HL-60 (cell line): Measurements from ENCODE around the gene RGS6.

Source experiments
- DNase-seq, 2 experiments: peaks; one replicate each; pipeline ENCODE4 v3.0.0-alpha.2; 2010 to 2020; ENCODE audit warnings: low read depth in 1 of 2, low spot score in 1 of 2
- H3K27ac ChIP-seq: fragments of 250-450 bp; sonication (Bioruptor Pico); replicated peaks from 2 replicates; pipeline ENCODE4 v1.5.1; 2020; ENCODE audit warnings: mild to moderate bottlenecking, moderate library complexity
- H3K27me3 ChIP-seq: fragments of 250-450 bp; sonication (Bioruptor Pico); 2 replicates; pipeline ENCODE4 v1.5.1; 2021; ENCODE audit warnings: mild to moderate bottlenecking, moderate library complexity; ENCODE audit not compliant: insufficient read depth, poor library complexity, severe bottlenecking
- H3K4me3 ChIP-seq: replicated peaks from 2 replicates; pipeline ENCODE4 v1.5.1; 2011; ENCODE audit warnings: mild to moderate bottlenecking, control low read depth, low read length; ENCODE audit not compliant: insufficient read depth
- GABPA ChIP-seq: IDR thresholded peaks from 2 replicates; pipeline ENCODE4 v1.6.1; 2012; ENCODE audit warnings: low read depth
- POLR2AphosphoS5 ChIP-seq: IDR thresholded peaks from 2 replicates; pipeline ENCODE4 v1.6.1; 2012; ENCODE audit warnings: low read depth
- REST ChIP-seq: IDR thresholded peaks from 2 replicates; pipeline ENCODE4 v1.6.1; 2012; ENCODE audit warnings: low read depth; ENCODE audit not compliant: insufficient replicate concordance
- SPI1 ChIP-seq: IDR thresholded peaks from 2 replicates; pipeline ENCODE4 v1.6.1; 2012; ENCODE audit warnings: low read depth, mild to moderate bottlenecking, borderline replicate concordance
- TF ChIP-seq, protein P1 (sequence below): IDR thresholded peaks from one replicate; pipeline ENCODE4 v1.5.1; 2011; ENCODE audit warnings: low read length, control low read depth, inconsistent platforms; ENCODE audit not compliant: insufficient read depth

The RGS6 gene

DNA sequence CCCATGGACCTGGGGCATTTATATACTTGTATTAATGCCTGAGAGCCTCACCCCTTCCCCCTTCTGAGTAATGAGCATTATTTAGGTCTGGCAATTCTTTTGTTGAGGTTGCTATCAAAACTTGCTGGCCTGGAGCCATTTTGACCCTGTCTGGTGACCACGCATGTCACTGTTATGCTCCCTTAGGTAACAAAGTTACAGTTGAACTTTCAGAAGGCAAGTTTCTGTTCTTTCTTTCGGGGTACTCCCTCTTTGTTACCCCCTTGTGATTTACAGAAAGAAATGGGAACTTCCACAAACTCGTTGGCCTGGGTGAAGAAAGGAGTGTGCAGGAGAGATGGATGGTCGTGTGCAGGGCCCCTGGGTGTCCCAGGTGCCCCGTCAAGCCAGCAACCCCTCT is 656.3 kb downstream of the RGS6 start:
- H3K27me3 ChIP-seq = no peaks in the 10 kb centered on the region
- TF ChIP-seq REST (no peak), SPI1 (no peak), POLR2AphosphoS5 (no peak), GABPA (no peak)
- TF ChIP-seq, protein P1, sequence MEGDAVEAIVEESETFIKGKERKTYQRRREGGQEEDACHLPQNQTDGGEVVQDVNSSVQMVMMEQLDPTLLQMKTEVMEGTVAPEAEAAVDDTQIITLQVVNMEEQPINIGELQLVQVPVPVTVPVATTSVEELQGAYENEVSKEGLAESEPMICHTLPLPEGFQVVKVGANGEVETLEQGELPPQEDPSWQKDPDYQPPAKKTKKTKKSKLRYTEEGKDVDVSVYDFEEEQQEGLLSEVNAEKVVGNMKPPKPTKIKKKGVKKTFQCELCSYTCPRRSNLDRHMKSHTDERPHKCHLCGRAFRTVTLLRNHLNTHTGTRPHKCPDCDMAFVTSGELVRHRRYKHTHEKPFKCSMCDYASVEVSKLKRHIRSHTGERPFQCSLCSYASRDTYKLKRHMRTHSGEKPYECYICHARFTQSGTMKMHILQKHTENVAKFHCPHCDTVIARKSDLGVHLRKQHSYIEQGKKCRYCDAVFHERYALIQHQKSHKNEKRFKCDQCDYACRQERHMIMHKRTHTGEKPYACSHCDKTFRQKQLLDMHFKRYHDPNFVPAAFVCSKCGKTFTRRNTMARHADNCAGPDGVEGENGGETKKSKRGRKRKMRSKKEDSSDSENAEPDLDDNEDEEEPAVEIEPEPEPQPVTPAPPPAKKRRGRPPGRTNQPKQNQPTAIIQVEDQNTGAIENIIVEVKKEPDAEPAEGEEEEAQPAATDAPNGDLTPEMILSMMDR = no peak
- no peak for DNase-seq
- H3K4me3 ChIP-seq = no peak overlapping the region
- no peak overlapping the region for H3K27ac ChIP-seq

- H3K27ac ChIP-seq = no peak overlapping the region
- TF ChIP-seq POLR2AphosphoS5 = no peak
- TF ChIP-seq SPI1 = no peak
- TF ChIP-seq GABPA = no peak
- no peak for TF ChIP-seq REST
- TF ChIP-seq, protein P1 = no peak
- no peaks in the 10 kb centered on the region for H3K27me3 ChIP-seq
- DNase-seq = no peak
- no peak overlapping the region for H3K4me3 ChIP-seq
Observed at GRCh38 chr14:72589652-72590051, 657.4 kb downstream of the RGS6 start.

DNA sequence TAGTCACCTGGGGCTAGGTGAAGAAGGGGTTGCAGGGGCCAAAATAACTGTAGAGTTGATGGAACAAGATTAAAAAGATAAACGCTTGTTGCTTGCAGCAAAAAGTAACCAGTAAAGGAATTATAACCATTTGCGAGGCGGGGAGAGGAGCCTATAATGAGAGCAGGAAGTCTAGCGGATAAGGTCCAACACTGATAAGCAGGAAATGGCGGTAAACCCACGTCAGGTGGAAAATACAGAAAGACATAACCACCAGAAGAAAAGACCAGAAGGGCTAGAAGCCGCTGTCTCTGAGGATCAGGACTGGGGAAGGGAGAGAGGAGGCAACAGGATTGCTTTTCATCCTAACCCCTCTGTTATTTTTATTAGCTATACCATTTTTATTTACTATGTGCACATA is 658.3 kb downstream of the RGS6 start:
- no peak overlapping the region for H3K4me3 ChIP-seq
- no peak for DNase-seq
- no peak overlapping the region for H3K27ac ChIP-seq
- H3K27me3 ChIP-seq = no peaks in the 10 kb centered on the region
- TF ChIP-seq POLR2AphosphoS5 (no peak), SPI1 (no peak), REST (no peak), GABPA (no peak)
- TF ChIP-seq, protein P1 = no peak
